NCI-H748 (cell line): ENCODE data around the gene EBNA1BP2.
"Not testable (repeated sequence)": the region's sequence is repeated elsewhere in the genome, so short reads cannot be mapped to it uniquely, and the experiment has no call there.

Experiments used
- DNase-seq: peaks from one replicate; lab custom pipeline; 2025; ENCODE audit not compliant: unreplicated experiment; lab: John Stamatoyannopoulos, UW

EBNA1BP2 gene, protein sequence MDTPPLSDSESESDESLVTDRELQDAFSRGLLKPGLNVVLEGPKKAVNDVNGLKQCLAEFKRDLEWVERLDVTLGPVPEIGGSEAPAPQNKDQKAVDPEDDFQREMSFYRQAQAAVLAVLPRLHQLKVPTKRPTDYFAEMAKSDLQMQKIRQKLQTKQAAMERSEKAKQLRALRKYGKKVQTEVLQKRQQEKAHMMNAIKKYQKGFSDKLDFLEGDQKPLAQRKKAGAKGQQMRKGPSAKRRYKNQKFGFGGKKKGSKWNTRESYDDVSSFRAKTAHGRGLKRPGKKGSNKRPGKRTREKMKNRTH

DNA sequence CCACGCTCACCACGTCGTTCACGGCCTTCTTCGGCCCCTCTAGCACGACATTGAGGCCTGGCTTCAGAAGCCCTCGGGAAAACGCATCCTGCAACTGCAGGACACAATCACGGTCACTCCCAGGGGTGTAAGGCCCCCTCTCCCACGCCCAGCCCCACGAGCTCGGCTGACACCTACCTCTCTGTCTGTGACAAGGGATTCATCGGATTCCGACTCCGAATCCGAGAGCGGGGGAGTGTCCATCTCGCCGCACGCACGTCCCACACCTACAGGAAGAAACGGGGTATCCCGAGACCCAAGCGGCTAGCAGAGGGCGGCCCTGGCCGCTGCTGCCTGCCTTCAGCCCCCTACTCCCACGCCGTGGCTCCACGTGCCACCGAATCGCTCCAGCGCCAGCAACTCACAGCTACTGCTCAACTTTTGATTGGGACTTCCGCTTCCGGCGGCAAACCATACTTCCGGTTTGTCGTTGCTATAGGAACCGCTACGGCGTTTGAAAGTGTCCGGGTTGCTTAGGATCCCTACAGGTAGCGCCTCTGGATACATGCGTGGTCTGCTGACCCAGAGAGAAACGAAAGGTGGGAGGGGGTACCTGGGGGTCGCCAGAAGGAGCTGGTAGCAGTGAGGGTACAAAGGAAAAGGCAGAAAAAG is at the start of gene EBNA1BP2, which contains the start of gene CFAP57:
Gene EBNA1BP2 (minus strand): TSS at position 415 of the 651 bp plus-strand sequence. CDS start 172 bp downstream, at position 243.
Gene CFAP57 (plus strand): TSS at position 455 of the 651 bp plus-strand sequence. CDS start 424 bp downstream, outside the sequence.
- DNase-seq = peak; percentile 100

DNA sequence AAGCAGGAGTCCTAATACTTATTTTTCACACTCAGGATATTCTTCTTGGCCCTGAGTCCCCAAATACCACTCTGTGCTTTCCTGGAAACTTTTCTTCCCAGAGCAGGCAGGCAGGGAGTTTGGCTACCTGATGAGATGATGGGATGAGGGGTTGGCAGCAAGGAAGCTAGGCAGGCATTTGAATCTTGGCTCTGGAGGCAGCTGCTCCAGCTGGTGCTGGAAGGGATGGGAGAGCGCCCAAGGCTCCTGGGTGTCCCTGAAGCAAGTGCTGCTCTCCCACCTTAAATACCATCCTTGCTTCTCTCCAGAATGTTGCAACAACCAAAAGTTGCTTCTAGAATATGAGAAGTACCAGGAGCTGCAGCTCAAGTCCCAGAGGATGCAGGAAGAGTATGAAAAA is 49.7 kb upstream of the EBNA1BP2 start:
- DNase-seq = no peak

DNA sequence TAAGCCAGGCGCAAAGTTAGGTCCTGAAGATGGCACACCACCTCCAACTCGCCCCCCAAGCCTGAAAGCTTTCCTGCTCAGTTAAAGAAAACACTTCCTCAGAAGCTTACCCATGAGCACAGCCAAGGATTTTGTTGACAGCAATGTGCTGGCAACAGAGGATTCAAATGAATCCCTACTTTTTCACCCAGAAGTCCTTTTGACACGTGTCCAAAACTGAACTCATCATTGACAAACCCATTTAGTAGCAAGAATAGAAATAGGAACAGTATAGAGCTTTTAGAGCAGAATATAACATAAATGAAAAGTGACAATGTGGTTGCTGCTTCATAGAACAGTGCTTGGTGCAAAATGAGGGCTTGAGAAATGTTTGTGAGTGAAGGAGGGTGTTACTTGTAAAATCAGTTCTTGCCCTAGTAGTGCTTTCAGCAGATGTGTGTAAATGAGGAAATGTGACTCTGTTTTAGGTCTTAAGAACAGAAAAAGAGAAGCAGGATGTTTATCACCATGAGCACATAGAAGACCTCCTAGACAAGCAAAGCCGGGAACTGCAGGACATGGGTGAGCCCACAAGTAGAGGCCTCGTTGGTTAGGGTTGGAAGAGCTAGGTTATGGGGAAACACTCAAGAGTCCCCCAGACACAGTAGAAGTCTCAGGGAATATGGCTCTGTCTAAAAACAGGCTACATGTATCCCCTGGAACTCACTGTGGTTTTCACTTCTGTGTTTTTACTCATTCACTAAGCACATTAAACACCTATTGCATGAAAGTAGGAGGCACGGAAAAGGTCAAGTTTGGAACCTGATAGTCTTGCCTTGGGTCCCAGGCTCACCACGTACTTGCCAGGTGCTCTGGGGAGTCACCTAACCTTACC is 49.1 kb upstream of the EBNA1BP2 start:
- DNase-seq = no peak

DNA sequence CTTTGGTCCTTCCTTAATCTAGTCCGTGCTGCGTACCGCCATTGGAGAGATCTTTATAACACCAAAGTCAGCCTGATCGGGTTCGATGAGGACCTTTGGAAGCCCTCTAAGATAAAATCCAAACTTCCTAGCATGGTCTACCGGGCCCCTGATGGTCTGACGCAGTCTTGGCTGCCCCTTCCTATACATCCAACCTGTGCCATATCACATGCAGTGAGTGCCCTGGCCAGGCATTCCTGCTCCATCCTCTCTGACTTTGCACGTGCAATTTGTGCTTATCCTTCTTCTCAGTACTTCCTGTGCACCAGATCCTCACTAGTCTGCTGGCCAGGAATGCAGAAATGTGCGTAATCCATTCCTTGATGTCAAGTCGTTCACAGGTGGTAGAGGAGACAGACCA is 45.7 kb upstream of the EBNA1BP2 start:
- DNase-seq = no peak

DNA sequence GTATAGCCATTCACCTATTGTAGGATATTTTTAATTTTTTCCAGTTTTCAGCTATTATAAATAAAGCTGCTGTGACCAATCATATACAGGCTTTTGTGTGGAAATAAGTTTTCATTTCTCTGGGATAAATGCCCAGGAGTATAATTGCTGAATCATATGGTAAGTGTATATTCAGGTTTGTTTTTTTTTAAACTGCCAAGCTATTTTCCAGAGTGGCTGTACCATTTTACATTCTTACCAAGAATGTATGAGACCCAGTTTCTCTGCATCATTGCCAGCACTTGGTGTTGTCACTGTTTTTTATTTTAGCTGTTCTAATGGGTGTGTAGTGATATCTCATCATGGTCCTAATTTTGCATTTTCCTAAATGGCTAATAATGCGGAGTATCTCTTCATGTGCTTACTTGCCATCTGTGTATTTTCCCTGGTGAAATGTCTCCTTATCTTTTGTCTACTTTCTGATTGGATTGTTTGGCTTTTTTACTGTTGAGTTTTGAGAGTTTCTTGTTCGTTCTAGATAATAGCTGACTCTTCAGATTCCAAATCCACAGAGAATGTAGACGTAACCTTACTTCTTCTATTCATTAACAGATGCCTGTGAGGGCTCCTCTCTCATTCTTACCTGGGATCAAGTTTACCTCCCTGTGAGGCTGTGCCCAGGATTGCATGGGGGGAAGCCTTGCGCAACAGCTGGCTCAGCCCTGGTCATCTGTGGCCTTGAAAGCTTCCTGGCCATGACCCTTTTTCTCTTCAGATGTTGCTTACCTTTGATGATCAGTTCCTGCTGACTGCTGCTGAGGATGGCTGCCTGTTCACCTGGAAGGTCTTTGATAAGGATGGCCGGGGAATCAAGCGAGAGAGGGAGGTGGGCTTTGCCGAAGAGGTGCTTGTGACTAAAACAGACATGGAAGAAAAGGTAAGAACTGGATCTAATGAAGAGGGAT is 42.7 kb upstream of the EBNA1BP2 start:
- no peak for DNase-seq

DNA sequence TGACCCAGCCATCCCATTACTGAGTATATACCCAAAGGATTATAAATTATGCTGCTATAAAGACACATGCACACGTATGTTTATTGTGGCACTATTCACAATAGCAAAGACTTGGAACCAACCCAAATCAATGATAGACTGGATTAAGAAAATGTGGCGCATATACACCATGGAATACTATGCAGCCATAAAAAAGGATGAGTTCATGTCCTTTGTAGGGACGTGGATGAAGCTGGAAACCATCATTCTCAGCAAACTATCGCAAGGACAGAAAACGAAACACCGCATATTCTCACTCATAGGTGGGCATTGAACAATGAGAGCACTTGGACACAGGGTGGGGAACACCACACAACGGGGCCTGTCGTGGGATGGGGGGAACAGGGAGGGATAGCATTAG is 36.2 kb upstream of the EBNA1BP2 start:
- not testable (repeated sequence) for DNase-seq

DNA sequence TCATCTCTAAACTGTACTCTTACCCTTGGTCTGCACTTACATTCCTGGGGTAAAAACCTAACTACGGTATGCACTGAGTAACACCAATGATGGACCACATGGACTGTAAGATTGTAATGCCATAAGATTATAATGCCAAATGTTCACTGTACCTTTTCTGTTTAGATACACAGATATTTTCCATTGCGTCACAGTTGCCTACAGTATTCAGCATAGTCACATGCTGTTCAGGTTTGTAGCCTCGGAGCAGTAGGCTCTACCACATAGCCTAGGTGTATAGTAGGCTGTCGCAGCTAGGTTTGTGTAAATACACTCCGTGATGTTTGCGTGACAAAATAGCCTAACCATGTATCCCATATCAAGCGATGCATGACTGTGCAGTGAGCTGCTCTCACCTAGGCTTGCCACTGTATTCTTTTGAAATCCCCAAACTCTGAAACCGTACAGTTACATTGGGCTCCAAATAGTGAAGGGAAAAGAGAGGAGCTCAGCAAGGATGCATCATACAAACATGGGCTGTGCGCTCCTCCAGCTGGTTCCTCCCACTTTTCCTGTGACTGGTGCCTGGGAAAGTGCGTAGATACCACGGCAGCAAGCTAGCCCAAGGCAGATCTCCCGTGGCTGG is 35.3 kb upstream of the EBNA1BP2 start:
- DNase-seq = no peak

DNA sequence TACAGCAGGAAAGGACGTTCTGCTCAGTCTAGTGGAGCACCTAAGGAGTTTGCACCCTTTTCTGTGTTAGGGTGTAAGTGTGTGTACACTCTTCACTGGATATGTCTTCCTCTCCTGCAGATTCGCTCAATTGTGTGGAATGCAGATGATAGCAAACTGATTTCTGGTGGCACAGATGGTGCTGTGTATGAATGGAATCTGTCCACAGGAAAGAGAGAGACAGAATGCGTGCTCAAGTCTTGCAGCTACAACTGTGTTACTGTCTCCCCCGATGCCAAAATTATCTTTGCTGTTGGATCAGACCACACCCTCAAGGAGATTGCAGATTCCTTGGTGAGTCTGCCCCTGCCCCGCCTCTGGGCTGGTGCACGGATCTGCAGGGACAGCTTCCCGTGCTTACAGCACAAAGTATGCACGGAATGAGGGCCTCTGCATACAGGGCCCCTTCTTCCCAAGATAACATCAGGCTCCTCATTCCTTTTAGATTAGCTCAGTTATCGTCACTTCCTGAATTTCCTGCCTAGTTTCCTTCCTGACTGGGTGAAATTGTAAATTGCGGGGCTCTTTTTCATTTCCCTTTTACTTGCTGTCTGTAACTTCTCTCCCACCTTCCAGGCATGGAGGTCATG is 34.6 kb upstream of the EBNA1BP2 start:
- DNase-seq = no peak

DNA sequence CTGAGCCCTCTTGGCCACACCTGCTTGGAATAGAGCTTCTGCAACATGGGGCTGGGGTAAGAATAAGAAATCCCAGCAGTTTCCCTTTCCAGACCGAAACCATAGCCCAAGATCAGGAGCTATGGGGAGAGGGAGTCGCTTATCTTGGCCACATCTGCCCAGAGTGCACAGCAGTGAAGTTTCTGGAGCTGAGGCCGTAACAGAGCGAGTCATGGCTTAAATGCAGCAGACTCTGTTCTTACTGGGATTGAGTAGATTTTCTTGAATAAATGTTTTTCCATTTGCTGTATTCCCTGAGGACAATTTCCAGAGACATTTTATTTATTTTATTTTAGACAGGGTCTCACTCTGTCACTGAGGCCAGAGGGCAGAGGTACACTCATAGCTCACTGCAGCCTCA is 33.6 kb upstream of the EBNA1BP2 start:
- DNase-seq = no peak

DNA sequence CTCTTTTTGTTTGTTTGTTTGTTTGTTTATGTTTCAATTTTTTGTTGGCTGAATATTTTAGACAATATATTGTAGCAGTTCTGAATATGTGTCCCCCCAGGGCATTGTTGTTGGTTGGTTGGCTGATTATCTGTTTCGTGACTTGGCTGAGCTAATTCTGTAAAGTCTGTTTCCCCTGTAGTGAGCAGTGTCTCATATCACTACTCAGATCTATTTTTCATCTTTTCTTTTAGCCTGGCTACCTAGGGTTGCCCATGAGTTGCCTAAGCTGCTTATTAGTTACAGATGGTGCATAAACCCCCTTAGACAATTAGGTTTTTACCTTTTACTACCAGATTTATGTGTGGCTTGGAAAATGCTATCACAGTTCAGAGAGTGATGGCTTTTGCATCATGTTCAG is 32.3 kb upstream of the EBNA1BP2 start:
- no peak for DNase-seq

DNA sequence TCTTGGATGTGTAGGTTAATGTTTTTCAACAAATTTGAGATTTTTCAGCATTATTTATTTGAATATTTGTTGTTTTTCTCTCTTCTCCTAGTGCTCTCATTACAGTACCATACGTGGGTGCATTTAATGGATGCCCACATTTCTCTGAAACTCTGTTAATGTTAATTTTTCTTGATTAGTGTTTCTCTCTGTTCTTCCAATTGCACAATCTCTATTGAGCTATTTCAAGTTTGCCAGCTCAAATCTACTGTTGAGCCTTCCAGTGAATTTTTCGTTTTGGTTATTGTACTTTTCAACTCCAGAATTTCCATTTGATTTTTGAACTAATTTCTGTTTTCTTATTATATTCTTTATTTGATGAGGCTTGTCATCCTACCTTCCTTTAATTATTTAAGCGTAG is 31.8 kb upstream of the EBNA1BP2 start:
- no peak for DNase-seq

DNA sequence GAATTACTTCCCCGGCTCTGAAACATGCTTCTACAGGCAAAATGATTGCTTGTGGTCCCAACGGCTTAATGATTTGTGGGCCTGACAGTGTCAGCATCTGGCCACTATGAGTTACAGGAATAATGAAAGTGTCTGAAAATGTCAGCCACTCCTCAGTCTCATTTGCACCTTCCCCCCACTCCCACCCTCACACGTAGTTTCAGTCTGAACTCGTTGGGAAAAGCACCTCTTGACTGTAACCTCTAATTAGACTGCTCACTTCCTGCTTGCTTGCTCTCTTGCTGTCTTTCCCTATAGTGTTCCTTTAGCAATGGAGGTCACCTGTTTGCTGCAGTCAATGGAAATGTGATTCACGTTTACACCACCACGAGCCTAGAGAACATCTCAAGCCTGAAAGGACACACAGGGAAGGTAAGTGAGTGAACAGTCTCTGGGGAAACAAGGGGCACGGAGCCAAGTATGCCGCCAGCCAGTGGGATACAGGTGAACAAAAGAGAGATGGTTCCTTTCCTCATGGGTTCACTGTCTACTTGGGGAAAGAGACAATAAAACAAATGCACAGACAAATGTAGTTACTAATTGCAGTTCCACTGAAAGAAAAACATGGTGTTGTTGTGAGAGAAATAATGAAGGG is 27.1 kb upstream of the EBNA1BP2 start:
- DNase-seq = peak; percentile 98

DNA sequence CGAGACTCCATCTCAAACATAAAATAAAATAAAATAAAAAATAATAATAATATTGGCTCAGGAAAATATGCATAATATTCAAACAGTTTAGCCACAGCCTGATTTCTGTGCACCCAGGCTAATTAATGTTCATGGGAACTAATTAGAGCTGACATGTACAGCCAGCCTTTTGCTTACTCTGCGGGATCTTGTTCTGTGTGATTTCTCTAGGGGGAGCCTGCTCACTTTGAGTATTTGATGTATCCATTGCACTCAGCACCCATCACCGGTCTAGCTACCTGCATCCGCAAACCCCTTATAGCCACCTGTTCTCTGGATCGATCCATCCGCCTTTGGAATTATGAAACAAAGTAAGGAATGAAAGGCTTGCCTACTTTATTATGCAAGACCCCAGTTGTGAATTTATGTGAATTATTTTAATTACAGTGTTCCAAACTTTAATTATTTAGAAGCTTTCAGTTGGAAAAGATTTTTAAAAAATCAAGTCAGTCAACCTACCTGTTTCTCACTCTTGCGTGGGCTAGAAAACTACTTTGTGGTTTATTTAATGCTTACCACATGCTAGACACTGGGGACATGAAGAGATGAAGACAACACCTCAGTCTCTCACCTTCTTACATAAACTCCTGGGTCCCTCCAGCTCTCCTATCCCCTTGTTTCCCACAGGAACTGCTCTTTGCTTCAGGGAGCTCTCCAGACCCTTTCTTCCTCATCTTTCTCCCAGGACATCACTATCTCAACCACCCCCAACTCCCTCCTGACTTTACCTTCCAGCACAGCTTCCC is 25.4 kb upstream of the EBNA1BP2 start:
- peak; percentile 65 for DNase-seq

DNA sequence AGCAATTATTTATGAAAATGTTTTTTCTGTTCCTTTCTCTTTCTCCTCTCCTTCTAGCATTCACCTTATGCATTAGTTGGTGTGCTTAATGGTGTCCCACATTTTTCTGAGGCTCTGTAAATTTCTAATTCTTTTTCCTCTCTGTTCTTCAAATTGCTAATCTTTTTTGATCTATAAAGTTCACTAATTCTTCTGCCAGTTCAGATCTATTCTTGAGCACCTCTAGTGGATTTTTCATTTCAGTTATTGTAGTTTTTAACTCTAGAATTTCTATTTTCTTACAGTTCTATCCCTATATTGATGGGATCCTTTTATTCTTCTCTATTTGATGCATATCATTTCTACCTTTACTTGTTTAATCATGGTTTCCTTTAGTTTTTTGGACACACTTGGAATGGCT is 22.4 kb upstream of the EBNA1BP2 start:
- DNase-seq = no peak

DNA sequence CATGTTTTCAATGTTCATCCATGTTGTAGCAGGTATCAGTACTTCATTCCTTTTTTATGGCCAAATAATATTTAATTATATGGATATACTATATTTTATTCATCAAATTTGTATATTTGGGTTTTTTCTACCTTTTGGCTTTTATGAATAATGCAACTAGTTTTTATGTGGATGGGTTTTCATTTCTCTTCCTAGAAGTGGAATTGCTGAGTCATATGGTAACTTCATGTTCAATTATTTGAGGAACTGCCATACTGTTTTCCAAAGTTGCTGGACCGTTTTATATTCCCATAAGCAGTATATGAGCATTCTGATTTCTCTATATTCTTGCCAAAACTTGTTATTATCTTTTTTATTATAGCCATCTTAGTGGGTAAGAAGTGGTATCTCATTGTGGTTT is 16.0 kb upstream of the EBNA1BP2 start:
- DNase-seq = no peak

DNA sequence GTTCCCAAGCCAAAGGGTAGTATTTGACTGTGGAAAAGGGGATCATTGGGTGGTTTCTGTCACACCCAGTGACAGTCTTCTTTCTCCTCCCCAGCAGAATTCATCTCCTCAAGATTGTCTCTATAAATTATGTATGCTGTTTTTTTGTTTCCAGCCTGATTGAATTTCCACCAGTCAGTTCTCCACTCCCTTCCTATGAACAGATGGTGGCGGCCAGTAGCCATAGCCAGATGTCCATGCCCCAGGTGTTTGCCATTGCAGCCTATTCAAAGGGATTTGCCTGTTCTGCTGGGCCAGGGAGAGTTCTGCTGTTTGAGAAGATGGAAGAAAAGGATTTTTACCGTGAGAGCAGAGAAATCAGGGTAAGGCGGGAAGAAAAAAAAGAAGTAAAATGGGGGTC is 12.9 kb upstream of the EBNA1BP2 start:
- DNase-seq = no peak

DNA sequence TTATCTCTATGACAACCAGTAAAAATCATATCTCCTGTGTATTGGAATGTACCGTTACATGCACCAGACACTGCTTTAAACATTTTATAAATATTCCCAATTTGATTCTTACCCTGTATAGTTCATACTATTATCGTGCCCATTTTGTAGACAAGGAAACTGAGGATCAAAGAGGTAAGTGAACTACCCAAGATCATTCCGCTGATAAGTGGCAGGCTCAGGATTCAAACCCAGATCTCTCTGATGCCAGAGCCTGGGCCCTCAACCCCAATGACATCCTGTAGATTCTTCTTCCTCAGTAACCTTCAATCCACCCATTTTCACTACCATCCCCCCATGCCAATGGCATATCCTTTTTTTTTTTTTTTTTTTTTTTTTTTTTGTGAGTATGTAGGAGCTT is 12.3 kb upstream of the EBNA1BP2 start:
- no peak for DNase-seq

DNA sequence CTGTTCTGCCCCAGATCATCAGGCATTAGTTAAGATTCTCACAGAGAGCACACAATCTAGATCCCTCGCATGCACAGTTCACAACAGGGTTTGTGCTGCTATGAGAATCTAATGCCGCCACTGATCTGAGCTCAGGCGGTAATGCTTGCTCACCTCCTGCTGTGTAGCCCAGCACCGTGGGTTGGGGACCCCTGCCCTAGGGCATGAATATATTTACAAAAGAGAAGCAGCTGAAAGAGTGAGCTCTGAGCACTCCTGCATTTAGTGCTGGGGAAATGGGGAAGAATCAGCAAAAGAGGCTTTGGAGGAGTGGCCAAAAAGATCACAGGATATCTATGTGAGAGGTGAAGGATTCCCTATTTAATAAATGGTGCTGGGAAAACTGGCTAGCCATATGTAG is 5.6 kb upstream of the EBNA1BP2 start:
- DNase-seq = no peak
